ENCODE measurements around the gene TRIM2.

GRCh38 chr4:153365003-153365402 is 160.8 kb downstream of the TRIM2 start:
- TF ChIP-seq CTCF (IDR thresholded peaks at IDR 0.05), result no peak
- no peak for TF ChIP-seq POLR2AphosphoS5 (IDR thresholded peaks at IDR 0.05)
- TF ChIP-seq POLR2A (IDR thresholded peaks at IDR 0.05), result no peak

Measured in upper lobe of left lung (tissue), 4 donors.